AG04449 (cell line): ENCODE measurements around the gene ZNF652.

ENCODE experiments used
- CTCF ChIA-PET: fragments of 350-600 bp; formaldehyde crosslinking; extraction: SDS; loops from one replicate; lab custom pipeline; 2021; ENCODE audit warnings: antibody characterized with exemption; lab: Yijun Ruan, JAX
- POLR2A ChIA-PET: fragments of 400-600, 350-600 bp; formaldehyde crosslinking; extraction: SDS; loops from one replicate; lab custom pipeline; 2020; ENCODE audit warnings: antibody characterized with exemption, inconsistent platforms; lab: Yijun Ruan, JAX
- DNase-seq: peaks from one replicate; pipeline ENCODE4 v3.0.0-alpha.2; 2010; ENCODE audit warnings: low read depth, low spot score
- H3K4me3 ChIP-seq: 2 replicates; pipeline ENCODE4 v1.5.1; 2011; ENCODE audit warnings: low read depth, mild to moderate bottlenecking, control low read depth, low read length
- CTCF ChIP-seq: IDR thresholded peaks from one replicate; pipeline ENCODE4 v1.5.1; 2011; ENCODE audit warnings: mild to moderate bottlenecking, moderate library complexity, low read length, control low read depth, inconsistent platforms; ENCODE audit not compliant: insufficient read depth; ENCODE audit errors: missing control alignments

Gene ZNF652

GRCh38 chr17:49404906-49405305, 42.9 kb upstream of the ZNF652 start:
- ChIA-PET POLR2A (no interaction called here), CTCF (interaction anchor here (1.0 to 6.0 kb wide), 3 partner anchors 7 to 90 kb away, joined by 3 to 54 read pairs (median 3); no protein-coding TSS in a partner anchor)
- DNase-seq: no peak
- no peak overlapping the region for H3K4me3 ChIP-seq
- no peak for TF ChIP-seq CTCF

DNA sequence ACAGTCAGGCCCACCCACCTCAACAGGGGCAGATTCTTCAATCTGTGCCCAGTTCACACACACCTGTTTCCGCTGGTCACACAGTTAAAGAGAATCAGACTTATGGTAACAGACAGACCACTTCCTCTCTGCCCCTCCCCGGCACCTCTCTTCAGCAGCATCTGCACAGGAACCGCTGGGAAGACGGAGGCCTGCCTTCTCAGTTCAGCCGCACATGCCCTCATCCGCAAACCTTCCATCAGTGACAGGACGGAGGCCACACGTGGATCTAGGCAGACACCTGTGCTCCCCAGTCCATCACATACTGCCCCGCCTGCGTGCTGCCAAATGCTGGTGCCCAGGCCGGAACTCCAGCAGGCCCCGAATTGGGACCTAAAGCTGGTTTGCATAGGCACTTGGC, 42.3 kb upstream of the ZNF652 start:
- CTCF ChIA-PET: interaction anchor here (1.0 to 1.3 kb wide), 2 partner anchors 9 to 89 kb away, joined by 3 read pairs; no protein-coding TSS in a partner anchor
- no peak overlapping the region for H3K4me3 ChIP-seq
- no peak for DNase-seq
- no peak for TF ChIP-seq CTCF
- POLR2A ChIA-PET: no interaction called here

DNA sequence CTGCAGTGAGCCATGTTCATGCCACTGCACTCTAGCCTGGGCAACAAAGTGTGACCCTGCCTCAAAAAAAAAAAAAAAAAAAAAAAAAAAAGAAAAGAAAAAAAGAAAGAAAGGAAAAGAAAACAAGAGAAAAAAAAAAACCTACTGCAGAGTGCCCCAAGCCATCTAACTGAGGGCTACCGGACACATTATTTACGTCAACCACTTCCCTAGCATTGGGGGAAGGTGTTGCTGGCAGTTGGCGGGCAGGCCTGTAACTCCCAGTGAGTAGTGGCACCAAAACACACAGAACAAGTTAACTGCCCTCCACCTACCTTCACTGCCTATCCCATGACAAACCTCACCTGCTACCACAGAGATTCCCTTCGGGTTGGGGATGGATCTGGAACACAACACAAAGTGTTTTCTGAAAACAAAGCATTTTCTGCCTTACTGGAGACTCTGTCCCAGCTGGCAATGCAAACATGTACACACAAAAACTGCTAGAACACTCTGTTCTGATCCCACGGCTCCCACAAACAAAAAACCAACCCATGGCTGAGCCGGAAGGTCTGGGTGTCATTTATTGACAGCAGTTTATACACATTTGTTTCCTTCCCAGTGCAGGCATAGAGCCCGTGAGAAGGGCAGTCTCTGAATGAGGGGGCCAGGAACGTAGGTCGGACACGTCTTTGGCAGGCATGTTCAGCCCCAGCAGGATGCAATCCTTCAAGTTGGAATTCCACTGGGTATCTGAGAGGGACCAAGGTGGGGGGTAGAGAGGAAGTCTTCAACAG, 41.7 kb upstream of the ZNF652 start:
- DNase-seq: no peak
- ChIA-PET POLR2A (no interaction called here), CTCF (interaction anchor here (0.9 to 1.8 kb wide), 3 partner anchors 8 to 153 kb away, joined by 3 to 10 read pairs (median 3); no protein-coding TSS in a partner anchor)
- TF ChIP-seq CTCF: no peak
- H3K4me3 ChIP-seq: no peak overlapping the region

DNA sequence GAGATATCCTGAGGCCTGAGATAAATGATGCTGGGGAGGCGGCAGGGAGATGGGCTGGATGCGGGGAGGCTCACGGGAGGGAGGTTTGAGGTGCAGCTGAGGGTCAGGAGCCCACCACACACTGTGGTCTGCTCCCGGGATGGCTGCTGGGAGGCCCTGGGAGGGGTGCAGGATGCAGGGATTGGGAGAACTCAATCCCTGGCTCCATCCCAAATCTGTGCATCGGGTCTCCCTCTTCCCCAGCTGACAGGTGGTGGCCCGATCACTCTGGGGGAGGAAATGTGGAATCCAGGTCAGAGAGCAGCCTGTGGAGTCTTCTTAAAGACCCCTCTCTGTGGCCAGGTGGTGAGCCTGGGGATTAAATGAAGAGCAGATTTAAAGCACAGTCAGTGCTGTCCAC, 40.7 kb upstream of the ZNF652 start:
- no peak overlapping the region for H3K4me3 ChIP-seq
- DNase-seq: no peak
- POLR2A ChIA-PET: no interaction called here
- CTCF ChIA-PET: interaction anchor here (0.9 to 10.4 kb wide), 3 partner anchors 82 to 154 kb away, joined by 3 to 297 read pairs (median 10); no protein-coding TSS in a partner anchor
- TF ChIP-seq CTCF: no peak

DNA sequence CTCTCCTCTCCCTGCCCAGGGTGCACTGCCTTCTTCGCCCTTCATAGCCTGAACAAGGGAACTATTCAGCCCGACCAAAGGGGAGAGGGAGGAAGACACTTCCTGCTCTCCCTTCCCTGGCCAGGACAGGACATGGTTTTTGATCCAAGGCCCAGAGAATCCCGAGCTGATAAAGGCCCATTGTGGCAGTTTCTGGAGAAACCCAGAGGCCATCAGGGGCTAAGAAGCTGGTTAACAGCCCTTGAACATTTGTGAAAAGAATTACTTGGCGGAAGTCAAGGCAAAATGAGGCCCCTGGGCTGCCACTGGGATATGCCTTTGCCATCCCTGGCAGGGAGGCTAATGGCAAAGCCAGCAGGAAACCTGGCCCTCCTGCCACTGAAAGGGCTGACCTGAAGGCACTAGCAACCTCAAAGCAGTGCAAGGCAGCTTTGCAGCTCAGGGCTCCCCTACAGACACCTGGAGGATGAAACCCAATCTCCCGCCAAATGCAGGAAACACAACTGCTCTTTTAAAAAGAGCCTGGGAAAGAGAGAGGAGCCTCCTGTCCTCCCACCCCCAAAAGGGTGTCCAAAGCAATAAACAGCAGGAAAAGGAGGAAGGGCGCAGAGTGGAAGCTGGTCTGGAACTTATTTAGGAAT, 40.0 kb upstream of the ZNF652 start:
- no peak overlapping the region for H3K4me3 ChIP-seq
- POLR2A ChIA-PET: no interaction called here
- no peak for DNase-seq
- CTCF ChIA-PET: interaction anchor here (1.1 to 10.4 kb wide), 4 partner anchors 8 to 155 kb away, joined by 3 to 297 read pairs (median 7); no protein-coding TSS in a partner anchor
- no peak for TF ChIP-seq CTCF

GRCh38 chr17:49399995-49400394, 37.9 kb upstream of the ZNF652 start:
- H3K4me3 ChIP-seq: no peak overlapping the region
- CTCF ChIA-PET: interaction anchor here (0.7 to 10.4 kb wide), 7 partner anchors 8 to 156 kb away, joined by 3 to 297 read pairs (median 6); no protein-coding TSS in a partner anchor
- POLR2A ChIA-PET: no interaction called here
- no peak for TF ChIP-seq CTCF
- no peak for DNase-seq
